Amniotic stem cell (primary cell): ENCODE data around the gene DACH1.

Experiments used
- DNase-seq: peaks from one replicate; lab custom pipeline; 2025; lab: John Stamatoyannopoulos, UW

DACH1 gene

DNA sequence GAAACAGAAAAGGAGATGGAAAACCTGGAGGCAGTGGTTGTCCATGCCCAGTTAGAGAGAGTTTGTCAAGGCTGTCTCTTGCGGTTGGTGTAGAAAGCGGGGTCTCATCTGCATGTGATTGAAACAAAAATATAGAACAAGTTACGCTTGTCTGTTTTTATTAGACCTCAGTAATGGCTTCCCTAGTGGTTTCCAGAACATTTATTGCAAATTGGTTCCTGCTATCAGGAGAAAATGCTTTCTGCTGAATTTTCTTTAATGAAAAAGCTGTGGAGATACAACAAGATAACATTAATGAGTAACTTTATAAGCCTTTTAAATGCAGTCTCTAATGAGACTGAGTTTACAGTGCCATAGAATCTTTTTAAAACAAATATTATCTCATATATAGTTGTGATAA lies 378.0 kb downstream of the DACH1 start:
- no peak for DNase-seq

DNA sequence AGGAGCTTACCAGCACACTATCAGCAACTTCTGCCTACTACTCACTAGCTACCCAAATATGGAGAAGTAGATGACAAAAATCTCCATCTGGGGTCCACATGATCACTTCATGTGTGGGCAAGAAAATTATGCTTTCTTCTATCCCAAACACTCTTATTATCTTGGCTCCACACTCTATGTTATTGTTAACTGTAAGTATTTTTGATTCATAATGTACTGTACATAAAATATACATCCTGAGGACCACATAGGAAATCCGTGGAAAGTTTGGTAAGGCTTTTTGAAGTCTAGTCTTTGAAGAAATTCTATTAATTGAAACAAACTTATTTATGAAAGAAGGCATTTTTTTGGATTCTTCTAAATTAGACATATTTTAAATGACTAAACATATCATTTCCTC lies 378.8 kb downstream of the DACH1 start:
- DNase-seq: no peak

DNA sequence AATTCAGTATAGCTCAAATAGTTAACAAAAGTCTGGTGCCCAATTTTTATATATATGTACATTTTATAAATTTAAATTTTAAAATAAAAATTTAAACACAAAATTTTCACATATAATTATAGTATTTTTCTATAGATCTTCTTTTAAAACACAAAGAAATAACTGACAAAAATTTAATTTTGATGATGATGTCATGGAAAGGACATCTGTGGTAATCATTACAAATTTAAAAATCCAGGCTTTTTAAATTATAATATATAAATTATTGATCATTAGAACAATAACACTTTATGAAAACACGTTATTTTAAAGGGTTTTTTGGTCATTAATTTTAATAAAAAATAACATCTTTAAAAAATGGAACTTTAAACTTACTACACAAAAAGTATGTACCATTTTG lies 381.1 kb downstream of the DACH1 start:
- no peak for DNase-seq

DNA sequence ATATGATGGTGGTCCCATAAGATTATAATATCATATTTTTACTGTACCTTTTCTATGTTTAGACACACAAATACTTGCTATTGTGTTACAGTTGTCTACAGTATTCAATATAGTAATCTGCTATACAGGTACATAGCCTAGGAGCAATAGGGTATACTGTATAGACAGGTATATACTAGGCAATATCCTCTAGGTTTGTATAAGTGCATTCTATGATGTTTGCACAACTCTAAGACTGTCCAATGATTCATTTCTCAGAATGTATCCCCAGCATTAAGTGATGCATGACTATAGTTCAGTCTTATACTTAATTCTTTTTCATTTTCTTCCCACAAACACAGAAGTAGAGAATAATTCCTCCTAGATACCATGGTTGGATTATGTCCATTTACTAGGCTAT lies 383.3 kb downstream of the DACH1 start:
- no peak for DNase-seq

DNA sequence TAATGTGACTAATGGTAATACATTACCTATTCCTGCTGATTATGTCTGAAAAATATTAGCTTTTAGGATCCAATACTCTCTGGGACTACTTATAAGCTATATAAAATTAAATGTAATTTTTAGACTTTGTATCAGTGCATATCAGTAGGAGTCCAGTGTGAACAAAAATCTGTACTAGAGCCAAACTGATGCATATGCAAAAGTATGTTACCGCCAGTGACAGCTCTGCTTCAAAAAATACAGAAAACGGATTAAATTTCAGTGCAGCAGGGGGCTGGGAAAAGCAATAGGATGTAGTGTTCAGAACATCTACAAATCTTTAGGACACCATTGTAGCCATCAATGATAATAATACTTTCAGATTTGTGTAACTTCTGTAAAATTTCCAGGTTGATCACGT lies 385.5 kb downstream of the DACH1 start:
- DNase-seq: no peak

DNA sequence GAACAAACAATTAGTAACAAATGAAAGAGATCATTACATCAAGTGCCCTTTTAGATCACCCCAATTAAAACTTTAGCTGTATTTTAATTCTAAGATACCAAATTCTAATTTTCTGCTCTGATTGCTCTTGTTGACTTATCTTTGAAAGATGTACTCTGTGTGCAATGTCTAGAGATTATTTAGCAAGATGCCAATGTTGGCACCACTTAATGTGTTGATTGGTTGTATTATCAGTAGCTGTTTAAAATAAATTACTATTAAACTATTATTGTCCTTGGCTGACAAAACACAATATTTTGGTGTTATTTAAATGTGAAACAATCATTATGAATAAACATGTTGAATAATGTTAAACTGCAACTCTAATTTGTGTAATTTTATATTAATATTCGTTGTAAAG lies 386.0 kb downstream of the DACH1 start:
- no peak for DNase-seq

DNA sequence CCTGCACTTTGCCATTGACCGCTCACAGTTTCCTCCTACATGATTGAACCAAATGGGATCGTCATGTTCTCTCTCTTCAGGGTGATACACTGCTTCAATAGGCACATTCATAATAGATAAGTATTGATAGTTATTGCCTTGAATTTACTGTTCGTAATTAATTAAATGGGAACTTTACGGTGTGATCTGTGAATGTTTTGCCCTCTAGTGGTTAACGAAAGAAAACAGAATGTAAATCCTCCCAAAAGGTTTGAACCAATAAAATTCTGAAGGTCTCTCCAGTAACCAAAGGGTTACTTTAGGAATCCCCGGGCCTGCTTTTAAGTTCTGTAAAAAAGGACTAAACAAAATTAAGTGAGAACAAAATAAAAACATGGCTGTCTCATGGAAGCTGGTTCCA lies 389.3 kb downstream of the DACH1 start:
- no peak for DNase-seq

DNA sequence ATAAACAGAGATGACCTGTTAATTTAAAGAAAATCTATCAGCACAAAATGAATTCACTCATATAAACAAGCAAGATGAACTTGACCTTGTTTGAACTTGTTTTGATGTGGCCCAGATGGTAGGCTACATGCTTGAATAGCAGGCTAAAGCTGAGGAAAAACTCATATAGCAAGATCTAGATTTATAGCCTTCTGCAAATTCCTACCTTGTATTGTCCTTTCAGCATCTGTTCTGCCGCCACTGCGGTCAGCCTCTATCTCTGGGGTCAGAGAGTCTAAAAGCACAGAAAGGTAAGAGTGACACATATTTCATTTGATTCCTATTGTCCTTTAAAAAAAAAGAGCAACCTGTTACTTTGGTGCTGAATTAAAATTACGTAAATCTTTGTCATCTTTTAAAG lies 392.1 kb downstream of the DACH1 start:
- DNase-seq: no peak

DNA sequence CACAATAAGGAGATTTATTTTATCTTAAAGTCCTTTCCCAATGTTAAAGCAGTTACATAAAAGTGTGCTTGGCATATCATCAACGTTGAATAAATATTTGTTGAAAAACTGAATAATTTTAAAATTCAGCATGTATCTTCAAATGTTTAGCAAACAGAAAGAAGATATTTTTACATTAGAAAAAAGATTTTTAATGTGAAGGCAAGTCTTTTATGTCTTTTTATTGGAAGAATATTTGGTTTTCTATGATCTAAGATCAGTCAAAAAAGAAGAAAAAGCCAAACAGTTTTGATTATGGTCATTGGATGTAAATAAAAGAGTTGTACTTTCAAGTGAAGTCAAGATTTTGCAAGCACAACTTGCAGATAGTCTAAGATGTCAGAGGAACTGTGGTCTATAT lies 397.4 kb downstream of the DACH1 start:
- no peak for DNase-seq

DNA sequence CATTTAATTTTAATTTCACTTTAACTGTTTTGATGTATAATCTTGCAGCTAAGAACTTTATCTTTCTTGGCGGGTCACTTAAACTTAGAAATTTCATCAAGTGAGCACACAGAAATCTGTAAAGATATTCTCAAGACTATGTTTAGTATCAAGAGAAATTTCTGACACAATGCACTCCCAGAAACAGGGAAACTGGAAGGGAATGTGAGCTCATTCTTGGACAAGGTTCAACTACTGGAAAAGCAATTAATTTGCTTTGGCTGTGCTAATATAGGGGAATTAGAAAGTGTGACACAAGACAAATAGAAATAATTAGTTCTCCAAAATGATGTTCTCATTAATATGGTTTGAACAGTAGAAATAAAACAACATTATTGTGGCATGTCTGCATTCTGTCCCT lies 402.3 kb downstream of the DACH1 start:
- no peak for DNase-seq

DNA sequence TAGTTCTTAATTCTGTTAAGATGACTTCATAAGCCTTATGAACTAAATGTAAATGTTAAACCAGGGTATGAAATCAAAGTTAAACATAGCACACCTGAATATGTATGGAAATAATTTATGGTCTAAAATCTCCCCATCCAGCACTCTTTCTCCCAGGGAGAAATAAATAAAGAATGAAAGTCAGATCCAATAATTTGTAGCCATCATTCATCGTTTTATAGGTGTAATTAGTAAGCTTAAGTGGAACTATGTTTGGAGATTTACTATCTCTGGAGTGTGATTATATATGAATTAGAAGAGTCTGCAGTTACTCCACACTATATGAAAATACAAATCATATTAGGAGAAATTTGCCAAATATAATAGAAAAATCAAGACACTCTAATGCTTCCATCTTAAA lies 405.1 kb downstream of the DACH1 start:
- DNase-seq: no peak

DNA sequence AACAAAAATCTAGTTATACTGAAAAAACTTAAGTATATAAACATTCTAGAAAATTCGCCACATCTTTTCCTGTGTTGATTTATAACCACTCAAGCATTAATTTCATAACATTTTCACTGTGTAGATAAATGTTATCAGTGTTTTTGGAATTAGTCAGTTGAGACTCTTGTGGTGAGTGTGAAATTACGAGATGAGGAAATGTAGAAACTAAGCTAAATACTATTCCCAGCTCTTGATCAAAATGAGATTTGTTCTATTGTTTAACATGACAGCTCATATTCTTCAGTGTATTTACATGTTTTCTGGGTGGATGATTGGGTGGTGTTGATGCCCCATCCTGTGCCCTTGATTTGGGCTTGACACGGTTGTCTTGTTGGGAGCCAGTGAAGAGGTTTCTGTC lies 406.8 kb downstream of the DACH1 start:
- DNase-seq: no peak

DNA sequence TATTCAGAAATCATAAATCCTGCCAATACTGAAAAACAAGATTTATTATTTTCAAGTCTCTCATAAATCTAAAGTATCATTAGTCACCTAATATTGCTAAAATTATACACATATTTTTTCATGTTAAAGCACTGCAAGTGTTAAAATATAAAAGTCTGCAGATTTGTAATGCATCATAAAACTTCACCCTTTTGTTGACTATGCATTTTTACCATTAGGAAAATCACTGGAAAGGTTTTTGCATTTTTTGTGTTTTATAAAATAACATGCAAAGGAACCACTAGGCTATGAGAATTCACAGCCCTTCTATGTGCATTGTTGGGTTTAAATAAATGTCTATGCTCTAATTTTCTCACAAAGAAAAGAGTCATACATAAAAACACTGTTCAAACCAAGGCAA lies 407.3 kb downstream of the DACH1 start:
- no peak for DNase-seq

DNA sequence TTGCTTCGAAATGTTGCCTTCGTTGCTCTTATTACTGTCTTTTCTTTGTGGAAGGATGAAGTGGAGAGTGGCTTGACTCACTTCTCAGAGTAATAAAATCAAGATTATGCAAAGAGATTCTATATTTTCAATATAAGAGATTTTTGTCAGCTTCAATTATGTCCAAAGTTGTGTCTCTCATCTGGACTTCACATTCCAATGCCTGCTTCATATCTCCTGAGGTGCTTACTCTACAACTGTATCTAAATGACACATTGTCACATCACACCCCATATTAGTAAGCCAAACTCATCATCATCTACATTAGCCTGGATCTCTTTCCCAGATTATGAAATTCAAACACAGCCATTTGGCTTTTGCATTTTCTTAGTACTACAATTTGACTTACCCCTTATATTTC lies 409.4 kb downstream of the DACH1 start:
- no peak for DNase-seq

DNA sequence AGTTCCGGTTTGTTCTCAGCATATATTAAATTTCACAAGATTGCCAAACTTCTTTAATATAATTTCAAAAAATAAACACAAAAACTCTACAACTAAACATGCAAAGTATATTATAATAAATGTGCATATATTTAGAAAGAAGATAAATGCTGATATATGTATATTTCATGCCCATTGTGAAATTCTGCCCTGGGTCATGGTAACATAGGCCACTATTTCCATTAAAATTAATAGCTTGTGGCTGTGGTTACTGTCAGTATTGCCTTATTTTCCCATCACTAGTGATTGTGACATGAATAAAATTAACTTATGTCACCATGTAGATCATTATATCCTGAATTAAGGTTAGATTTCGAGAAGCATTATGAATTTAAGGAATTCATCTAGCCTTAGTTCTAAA lies 410.9 kb downstream of the DACH1 start:
- no peak for DNase-seq

DNA sequence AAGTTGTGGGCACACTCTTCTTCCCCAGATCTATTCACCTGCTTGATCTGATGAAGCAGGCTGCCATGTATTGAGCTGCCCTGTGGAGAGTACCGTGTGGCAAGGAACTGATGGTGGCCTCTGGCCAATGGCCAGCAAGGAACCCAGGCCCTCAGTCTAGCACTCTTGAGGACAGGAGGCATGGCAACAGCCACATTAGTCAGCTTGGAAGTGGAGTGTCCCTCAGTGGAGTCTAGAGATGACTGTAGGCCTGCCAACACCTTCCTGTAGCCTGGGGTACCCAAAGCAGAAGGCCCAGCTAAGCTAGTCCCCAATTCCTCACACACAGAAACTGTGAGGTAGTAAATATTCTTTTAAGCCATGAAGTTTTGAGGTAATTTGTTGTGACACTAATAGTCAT lies 412.5 kb downstream of the DACH1 start:
- DNase-seq: no peak

DNA sequence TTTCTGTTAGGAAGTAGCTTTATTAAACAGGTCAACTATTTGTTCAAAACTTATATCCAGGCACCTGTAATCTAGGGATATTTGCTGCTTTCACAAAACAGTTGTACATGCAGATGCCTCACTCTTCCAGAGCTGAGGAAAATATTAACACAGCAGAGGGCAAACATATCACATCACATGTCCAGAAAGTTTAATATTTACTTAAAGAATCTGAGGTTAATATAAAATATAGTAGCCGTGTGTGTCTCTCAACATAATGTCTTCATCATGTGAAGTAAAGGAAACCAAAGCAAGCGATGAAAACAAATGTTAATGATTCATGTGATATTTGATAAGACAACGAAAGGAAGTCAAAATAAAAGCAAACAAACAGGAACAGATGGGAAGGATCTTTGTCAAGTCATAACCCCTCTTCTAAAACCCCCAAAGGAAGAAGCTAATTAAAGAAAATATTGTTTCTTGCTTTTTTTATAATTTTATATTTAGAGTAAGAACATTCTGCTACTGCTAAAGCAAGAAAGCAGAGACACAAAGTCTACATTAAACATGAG lies 418.8 kb downstream of the DACH1 start:
- DNase-seq: no peak

DNA sequence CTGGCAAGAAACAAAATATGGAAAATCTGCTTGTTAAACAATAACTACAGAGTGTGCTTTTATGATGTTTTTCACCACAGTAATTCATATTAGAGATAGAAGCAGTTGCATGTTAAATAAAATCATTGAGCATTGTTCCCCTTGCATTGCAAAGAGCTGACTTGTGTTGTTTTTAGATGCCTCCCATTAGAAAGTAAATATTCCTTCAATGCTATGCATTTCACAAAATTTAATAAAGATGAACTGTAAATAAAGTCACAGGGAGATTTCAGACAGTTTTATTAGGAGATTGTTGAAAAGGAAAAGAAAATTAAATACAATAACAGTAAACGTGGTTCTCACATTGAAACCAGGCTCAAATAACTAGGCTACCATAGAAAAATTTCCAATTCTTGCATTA lies 429.3 kb downstream of the DACH1 start:
- no peak for DNase-seq

DNA sequence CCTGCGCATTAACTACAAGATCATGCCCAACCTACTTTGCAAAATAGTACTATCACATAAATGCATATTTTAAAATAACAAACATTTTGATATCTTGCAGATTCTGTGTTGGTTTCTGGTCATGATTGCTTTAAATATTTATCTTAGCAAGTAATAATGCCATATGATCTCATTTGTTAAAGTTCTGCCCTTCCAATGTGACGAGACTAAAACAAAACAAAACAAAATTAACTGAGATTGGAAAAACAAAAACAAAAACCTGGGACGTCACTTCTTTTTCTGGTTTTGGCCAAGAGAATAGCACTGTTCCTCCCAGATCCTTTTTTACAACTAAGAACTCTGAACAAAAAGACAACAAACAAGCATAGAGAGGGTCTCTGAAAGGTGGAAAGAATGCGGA lies 436.3 kb downstream of the DACH1 start:
- no peak for DNase-seq

DNA sequence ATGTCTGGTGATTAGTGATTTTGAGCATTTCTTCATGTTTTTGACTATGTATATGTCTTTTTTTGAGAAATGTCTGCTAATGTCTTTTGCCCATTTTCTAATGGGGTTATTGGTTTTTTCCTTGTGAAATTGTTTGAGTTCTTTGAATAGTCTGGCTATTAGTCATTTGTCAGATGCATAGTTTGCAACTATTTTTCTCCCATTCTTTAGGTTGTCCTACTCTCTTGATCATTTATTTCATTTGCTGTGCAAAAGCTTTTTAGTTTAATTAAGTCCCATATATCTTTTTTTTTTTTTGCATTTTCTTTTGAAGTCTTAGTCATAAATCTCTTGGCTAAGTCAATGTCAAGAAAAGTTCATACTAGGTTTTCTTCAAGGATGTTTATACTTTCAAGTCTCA lies 449.8 kb downstream of the DACH1 start:
- no peak for DNase-seq

DNA sequence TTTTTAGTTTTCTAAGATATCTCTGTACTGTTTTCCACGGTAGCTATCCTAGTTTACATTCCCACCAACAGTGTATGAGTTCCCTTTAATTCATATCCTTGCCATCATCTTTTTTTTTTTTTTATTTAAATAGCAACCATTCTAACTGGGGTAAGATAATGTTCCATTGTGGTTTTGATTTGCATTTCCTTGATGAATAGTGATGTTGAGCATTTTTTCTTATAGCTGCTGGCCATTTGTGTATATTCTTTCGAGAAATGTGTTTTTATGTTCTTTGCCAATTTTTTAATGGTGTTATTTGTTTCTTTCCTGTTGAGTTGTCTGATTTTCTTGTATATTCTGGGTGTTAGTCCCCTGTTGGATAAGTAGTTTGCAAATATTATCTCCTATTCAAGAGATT lies 454.8 kb downstream of the DACH1 start:
- DNase-seq: no peak

DNA sequence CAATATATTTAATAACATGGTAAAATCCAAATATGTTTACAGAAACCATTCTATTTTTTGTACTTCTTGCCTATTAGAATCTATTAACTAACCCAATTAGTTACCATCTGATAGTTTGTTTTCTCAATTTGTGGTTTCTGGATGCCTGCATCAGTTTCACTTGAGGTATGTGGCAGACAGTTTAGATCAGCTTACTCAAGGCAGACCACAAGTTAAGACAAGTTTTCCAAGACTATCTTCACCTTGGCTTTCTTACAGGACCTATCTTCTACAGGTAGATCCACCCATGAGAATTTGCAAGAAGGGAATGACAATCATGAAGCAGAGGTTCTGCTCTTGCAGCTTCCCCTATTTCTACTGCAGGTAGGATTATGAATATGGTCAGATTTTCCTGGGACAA lies 458.6 kb downstream of the DACH1 start:
- no peak for DNase-seq

DNA sequence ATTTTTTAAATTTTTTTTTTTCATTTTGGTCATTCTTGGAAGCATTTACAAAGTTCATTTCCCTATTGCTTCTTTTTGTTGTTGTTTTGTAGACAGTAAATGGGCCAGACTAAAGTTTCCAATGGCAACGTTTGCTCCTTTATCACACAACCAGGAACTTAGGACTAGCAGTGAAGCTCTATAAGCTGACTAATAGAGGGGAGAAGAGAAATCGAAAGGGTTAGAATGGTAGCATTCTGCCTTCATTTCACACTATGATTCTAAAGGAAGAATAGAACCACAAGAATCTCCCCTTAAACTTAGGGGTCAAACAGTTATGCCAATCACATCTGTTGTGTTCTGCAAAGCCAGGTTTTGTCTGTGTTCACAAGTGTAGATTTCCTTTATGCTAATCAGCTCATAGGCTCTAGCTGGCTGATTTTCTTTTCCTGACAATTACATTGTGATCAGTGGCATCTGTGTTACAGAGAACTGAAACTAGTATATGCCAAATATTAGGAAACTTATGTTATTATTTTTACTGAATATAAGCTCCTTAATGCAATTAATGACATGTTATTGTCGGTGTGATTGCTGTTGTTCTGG lies 467.3 kb downstream of the DACH1 start:
- no peak for DNase-seq

DNA sequence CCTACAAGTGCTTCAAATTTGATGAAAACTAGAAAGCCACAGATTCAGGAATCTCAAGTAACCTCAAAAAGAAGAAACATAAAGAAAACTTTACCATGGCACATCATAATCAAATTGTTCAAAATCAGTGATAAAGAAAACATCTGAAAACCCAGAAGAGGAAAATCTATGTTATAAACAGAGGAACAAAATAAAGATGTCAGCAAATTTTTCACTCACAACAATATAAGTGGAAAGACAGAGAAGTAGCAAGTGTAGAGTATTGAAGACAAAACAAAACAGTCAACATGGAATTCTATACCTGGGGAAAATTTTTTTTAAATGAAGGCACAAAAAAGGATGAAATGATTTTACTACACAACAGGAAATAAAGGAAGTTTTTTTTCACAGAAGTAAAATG lies 470.9 kb downstream of the DACH1 start:
- no peak for DNase-seq

DNA sequence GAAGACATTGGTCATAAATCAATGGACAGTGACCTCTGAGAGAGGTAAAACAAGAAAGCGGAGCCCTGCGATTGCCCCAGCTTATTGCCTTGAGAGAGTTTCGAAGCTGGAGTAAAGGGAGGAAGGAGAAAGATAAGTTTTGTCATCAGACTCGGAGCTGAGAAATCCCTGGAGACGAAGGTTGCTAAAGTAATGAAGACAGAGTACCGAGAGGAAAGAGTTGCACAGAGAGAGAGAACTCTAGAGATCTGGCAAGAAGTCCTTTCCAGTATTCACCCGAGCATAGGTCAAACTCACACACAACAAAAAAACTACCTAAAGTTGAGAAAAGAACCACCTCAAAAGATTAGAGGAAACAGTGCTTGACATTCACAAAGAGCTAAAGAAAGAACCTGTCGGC lies 472.0 kb downstream of the DACH1 start:
- no peak for DNase-seq
